IMR-90 (cell line): ENCODE results near the gene GBX2. TPM values are rescaled to one million over a fixed set of nuclear protein-coding genes. Genes with fewer than 3 reads are reported as not detected.
A peak's percentile ranks its signal among the peaks of the same experiment; 100 is the strongest.

Experiments used
- ATAC-seq: fragments of 200-7000 bp; cut with Tn5 transposase; 2 replicates; pipeline ENCODE4 v1.9.1; 2020; ENCODE audit warnings: low read depth, mild to moderate bottlenecking, moderate library complexity
- BruUV-seq: library from RNA; stranded (reverse); fragments of 400-500 nt; replicated peaks from 2 replicates; lab custom pipeline; 2021; lab: Mats Ljungman, UMichigan
- CTCF ChIA-PET: fragments of 300-600 bp; formaldehyde crosslinking; extraction: SDS; loops from one replicate; lab custom pipeline; 2021; ENCODE audit warnings: antibody characterized with exemption; lab: Yijun Ruan, JAX
- POLR2A ChIA-PET: fragments of 300-600 bp; sonication (Branson Sonifier 250); formaldehyde crosslinking; loops from one replicate; lab custom pipeline; 2022; ENCODE audit warnings: antibody characterized with exemption; ENCODE audit not compliant: unreplicated experiment; lab: Charles Lee
- DNase-seq: peaks from one replicate; pipeline ENCODE4 v3.0.0; 2013
- H2AFZ ChIP-seq: replicated peaks from 2 replicates; pipeline ENCODE3; 2013; ENCODE audit warnings: low read length, mild to moderate bottlenecking; ENCODE audit not compliant: poor library complexity
- H2AK5ac ChIP-seq: 2 replicates; pipeline ENCODE4 v1.6.1; 2013; ENCODE audit warnings: low read depth, low read length, inconsistent platforms
- H2AK9ac ChIP-seq: replicated peaks from 2 replicates; pipeline ENCODE3; 2013; ENCODE audit warnings: mild to moderate bottlenecking, low read depth, low read length, moderate library complexity; ENCODE audit not compliant: poor library complexity
- H2BK120ac ChIP-seq: 2 replicates; pipeline ENCODE4 v1.6.1; 2013; ENCODE audit warnings: low read depth, low read length, inconsistent platforms
- H2BK15ac ChIP-seq: 3 replicates; pipeline ENCODE4 v1.6.1; 2013; ENCODE audit warnings: low read depth, low read length, inconsistent platforms
- H2BK20ac ChIP-seq: 2 replicates; pipeline ENCODE4 v1.6.1; 2013; ENCODE audit warnings: low read depth, mild to moderate bottlenecking, inconsistent platforms, low read length, moderate library complexity
- H2BK5ac ChIP-seq: 2 replicates; pipeline ENCODE4 v1.6.1; 2013; ENCODE audit warnings: mild to moderate bottlenecking, low read depth, low read length, inconsistent platforms; ENCODE audit not compliant: poor library complexity, severe bottlenecking
- H3K14ac ChIP-seq: replicated peaks from 2 replicates; pipeline ENCODE4 v1.6.1; 2013; ENCODE audit warnings: low read depth, low read length, inconsistent platforms
- H3K18ac ChIP-seq: 2 replicates; pipeline ENCODE4 v1.6.1; 2013; ENCODE audit warnings: low read depth, low read length, control low read depth
- H3K23ac ChIP-seq: 2 replicates; pipeline ENCODE4 v1.6.1; 2013; ENCODE audit warnings: low read depth, low read length, inconsistent platforms
- H3K27ac ChIP-seq: 2 replicates; pipeline ENCODE4 v1.5.1; 2013; ENCODE audit warnings: mild to moderate bottlenecking, control low read depth, low read length; ENCODE audit not compliant: insufficient read depth
- H3K27me3 ChIP-seq: 2 replicates; pipeline ENCODE4 v1.6.1; 2013; ENCODE audit warnings: low read length; ENCODE audit not compliant: control insufficient read depth, insufficient read depth
- H3K36me3 ChIP-seq: 2 replicates; pipeline ENCODE4 v1.6.1; 2013; ENCODE audit warnings: low read length, mixed read lengths; ENCODE audit not compliant: control insufficient read depth, insufficient read depth
- H3K4ac ChIP-seq: 2 replicates; pipeline ENCODE4 v1.6.1; 2013; ENCODE audit warnings: low read depth, low read length, inconsistent platforms
- H3K4me1 ChIP-seq: 2 replicates; pipeline ENCODE4 v1.6.1; 2013; ENCODE audit warnings: low read length, mixed read lengths; ENCODE audit not compliant: control insufficient read depth, insufficient read depth
- H3K4me2 ChIP-seq: 2 replicates; pipeline ENCODE4 v1.6.1; 2013; ENCODE audit warnings: low read depth, mild to moderate bottlenecking, control low read depth, low read length, moderate library complexity
- H3K4me3 ChIP-seq: 2 replicates; pipeline ENCODE4 v1.5.1; 2013; ENCODE audit warnings: low read depth, mild to moderate bottlenecking, control low read depth, low read length, moderate library complexity; ENCODE audit not compliant: insufficient read depth
- H3K56ac ChIP-seq: 2 replicates; pipeline ENCODE4 v1.6.1; 2013; ENCODE audit warnings: low read length, inconsistent platforms; ENCODE audit not compliant: insufficient read depth; ENCODE audit errors: extremely low read depth
- H3K79me1 ChIP-seq, 2 experiments: 2 replicates each; pipeline ENCODE4 v1.6.1; 2013; ENCODE audit warnings: low read length in 2 of 2, inconsistent platforms in 1 of 2, low read depth in 1 of 2
- H3K9ac ChIP-seq: 2 replicates; pipeline ENCODE4 v1.6.1; 2013; ENCODE audit warnings: low read depth, low read length, control low read depth
- H3K9me1 ChIP-seq: 2 replicates; pipeline ENCODE4 v1.6.1; 2013; ENCODE audit warnings: low read length, inconsistent platforms; ENCODE audit not compliant: insufficient read depth
- H3K9me3 ChIP-seq: 2 replicates; pipeline ENCODE4 v1.6.1; 2013; ENCODE audit warnings: low read length; ENCODE audit not compliant: control insufficient read depth, insufficient read depth
- H4K20me1 ChIP-seq: 2 replicates; pipeline ENCODE4 v1.6.1; 2013; ENCODE audit warnings: low read length, inconsistent platforms; ENCODE audit not compliant: insufficient read depth
- H4K5ac ChIP-seq: 2 replicates; pipeline ENCODE4 v1.6.1; 2013; ENCODE audit warnings: mild to moderate bottlenecking, low read depth, low read length, control low read depth
- H4K8ac ChIP-seq, 2 experiments: 2 replicates each; pipeline ENCODE4 v1.6.1; 2013; ENCODE audit warnings: low read depth in 2 of 2, low read length in 2 of 2, control low read depth in 1 of 2, inconsistent platforms in 1 of 2
- H4K91ac ChIP-seq: 2 replicates; pipeline ENCODE4 v1.6.1; 2013; ENCODE audit warnings: low read depth, low read length, inconsistent platforms; ENCODE audit not compliant: insufficient read depth
- BHLHE40 ChIP-seq: fragments of 150-350 bp; IDR thresholded peaks from 2 replicates; pipeline ENCODE4 v1.6.1; 2016; ENCODE audit warnings: mild to moderate bottlenecking, low read depth, low read length
- CEBPB ChIP-seq: IDR thresholded peaks from 2 replicates; pipeline ENCODE4 v1.6.1; 2012; ENCODE audit warnings: low read depth, low read length, improper control_type of control experiment
- CHD1 ChIP-seq: IDR thresholded peaks from 2 replicates; pipeline ENCODE4 v1.6.1; 2012; ENCODE audit warnings: low read depth, low read length, improper control_type of control experiment
- FOS ChIP-seq: fragments of 150-350 bp; IDR thresholded peaks from 2 replicates; pipeline ENCODE4 v1.6.1; 2016; ENCODE audit warnings: low read depth, low read length
- MAFK ChIP-seq: IDR thresholded peaks from 2 replicates; pipeline ENCODE4 v1.6.1; 2012; ENCODE audit warnings: low read depth, low read length, improper control_type of control experiment
- MAZ ChIP-seq: IDR thresholded peaks from 2 replicates; pipeline ENCODE4 v1.6.1; 2012; ENCODE audit warnings: low read depth, mild to moderate bottlenecking, low read length, improper control_type of control experiment, moderate library complexity, borderline replicate concordance
- MXI1 ChIP-seq: IDR thresholded peaks from 2 replicates; pipeline ENCODE4 v1.6.1; 2012; ENCODE audit warnings: low read depth, mild to moderate bottlenecking, low read length, moderate library complexity, borderline replicate concordance
- NFE2L2 ChIP-seq: fragments of 150-350 bp; IDR thresholded peaks from 2 replicates; pipeline ENCODE4 v1.6.1; 2016; ENCODE audit warnings: low read depth, mild to moderate bottlenecking, low read length
- RCOR1 ChIP-seq: IDR thresholded peaks from 2 replicates; pipeline ENCODE4 v1.6.1; 2012; ENCODE audit warnings: mild to moderate bottlenecking, low read length, improper control_type of control experiment; ENCODE audit not compliant: insufficient replicate concordance
- RFX5 ChIP-seq: IDR thresholded peaks from 2 replicates; pipeline ENCODE4 v1.8.0; 2012; ENCODE audit warnings: low read depth, mild to moderate bottlenecking, low read length, moderate library complexity
- SMC3 ChIP-seq: fragments of 150-350 bp; IDR thresholded peaks from 2 replicates; pipeline ENCODE4 v1.6.1; 2016; ENCODE audit warnings: low read depth, mild to moderate bottlenecking, antibody characterized with exemption, low read length, moderate library complexity
- WGBS, 2 experiments: methylation state at CpG; one replicate each; pipeline versions ENCODE4 v1.1.5 to v1.1.7; 2013; ENCODE audit warnings: missing lambda C conversion rate in 2 of 2; ENCODE audit not compliant: insufficient read length in 1 of 2; ENCODE audit errors: extremely low coverage in 2 of 2; 5-methylcytosine and 5-hydroxymethylcytosine counted together
- dilution Hi-C: fragments of 300-500 bp; cut with HindIII; formaldehyde crosslinking; loops from one replicate; pipeline ENCODE4 v1.14.3; 2018; ENCODE audit warnings: low sequenced_read_pairs; ENCODE audit not compliant: unreplicated experiment
- in situ Hi-C: fragments of 300-500 bp; cut with MboI; formaldehyde crosslinking; loops from 3 replicates; pipeline ENCODE4 v1.14.3; 2019; ENCODE audit warnings: low sequenced_read_pairs, inconsistent platforms, mixed read lengths
- intact Hi-C: fragments of 100-400 bp; cut with micrococcal nuclease; formaldehyde crosslinking; loops from 2 replicates; pipeline ENCODE4 v1.10.0; 2022
- polyA plus RNA-seq, 3 experiments: library from polyadenylated mRNA; depleted of rRNA; stranded (reverse); fragments of >200 nt; gene quantifications; 2 replicates each; pipeline ENCODE4 v1.2.3, GENCODE V29; 2012; ENCODE audit warnings: low replicate concordance in 1 of 3
- total RNA-seq: library from RNA; depleted of rRNA; stranded (reverse); fragments of >200 nt; gene quantifications from 2 replicates; pipeline ENCODE4 v1.2.3, GENCODE V29; 2012
- TF ChIP-seq, protein P1 (sequence below): fragments of 150-350 bp; IDR thresholded peaks from 2 replicates; pipeline ENCODE4 v1.6.1; 2016; ENCODE audit warnings: low read depth, mild to moderate bottlenecking, low read length, moderate library complexity, borderline replicate concordance
- TF ChIP-seq, protein P2 (sequence below): conservative IDR thresholded peaks from 2 replicates; pipeline ENCODE4 v1.5.1; 2012; ENCODE audit warnings: mild to moderate bottlenecking, low read depth, low read length, improper control_type of control experiment

GBX2 gene
- total and polyA plus RNA-seq, 2 of the 4 experiments (the other 2 are of a cell fraction) = 0.10 TPM; not detected in 1

DNA sequence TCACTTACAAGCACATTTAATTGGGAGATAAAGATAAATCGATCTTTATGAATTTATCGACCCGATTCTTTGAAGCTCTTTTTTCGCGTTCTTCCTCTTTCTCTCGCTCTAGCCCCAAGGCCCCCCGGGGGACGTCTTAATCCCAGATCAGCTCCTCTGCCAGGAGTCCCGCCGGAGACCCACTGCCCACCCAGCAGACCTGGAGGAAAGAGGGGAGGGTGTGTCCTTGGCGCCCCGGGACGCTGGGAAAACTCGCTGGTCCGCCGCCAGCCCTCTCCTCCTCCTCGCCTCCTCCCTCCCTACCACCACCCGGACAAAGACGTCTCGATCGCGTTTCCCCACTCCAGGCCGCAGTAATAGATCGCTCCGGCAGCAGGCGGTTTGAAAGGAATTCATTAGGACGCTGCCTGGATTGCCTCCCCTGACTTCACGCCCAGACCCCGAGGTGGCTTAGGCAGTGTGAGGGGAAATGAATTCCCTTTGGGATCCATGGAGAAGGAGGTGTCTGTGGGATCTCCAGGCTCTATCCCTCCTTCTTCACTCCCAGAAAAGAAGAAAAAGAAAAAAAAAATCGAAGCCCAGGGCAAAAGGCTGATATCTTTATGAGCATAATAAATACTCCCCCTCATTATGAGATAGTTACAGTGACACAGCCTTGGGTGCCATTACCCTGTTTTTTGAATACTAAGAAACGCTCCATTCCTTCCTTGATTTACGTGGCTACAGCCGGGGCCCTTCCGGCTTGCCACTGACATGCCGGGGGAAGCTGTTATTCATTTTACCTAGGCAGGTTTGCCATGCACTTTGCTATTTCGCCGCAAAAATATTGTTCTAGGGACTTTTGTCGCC, 1.8 kb upstream of the GBX2 start:
- Histone ChIP-seq H3K9me1 (no peaks in the 10 kb centered on the region; the same call in 1 of the 2 replicates), H2AK5ac (no peak overlapping the region), H3K23ac (no peak overlapping the region), H3K18ac (no peak overlapping the region), H2BK20ac (no peak overlapping the region), H3K56ac (no peak overlapping the region), H4K20me1 (no peaks in the 10 kb centered on the region; the same call in none of the 2 replicates), H3K27me3 (peaks cover 99% of the 10 kb centered on the region), H3K4me3 (no peak overlapping the region), H2BK5ac (no peak overlapping the region), H3K9me3 (peaks cover 17% of the 10 kb centered on the region; the same call in 1 of the 2 replicates), H3K4ac (no peak overlapping the region), H3K14ac (no peak overlapping the region), H3K4me2 (no peak overlapping the region), H2AK9ac (no peak overlapping the region), H2AFZ (peak overlapping the region; percentile 25), H4K5ac (no peak overlapping the region), H2BK120ac (no peak overlapping the region), H2BK15ac (no peak overlapping the region), H4K91ac (no peak overlapping the region), H3K36me3 (no peaks in the 10 kb centered on the region), H3K27ac (no peak overlapping the region), H3K79me1 (no peaks in the 10 kb centered on the region), H4K8ac (no peak overlapping the region), H3K9ac (no peak overlapping the region), H3K4me1 (no peaks in the 10 kb centered on the region; the same call in 1 of the 2 replicates)
- no peak for DNase-seq
- ChIA-PET POLR2A (no interaction called here), CTCF (interaction anchor here (0.6 kb wide), 1 partner anchor 310 kb away, joined by 5 read pairs; no protein-coding TSS in a partner anchor)
- dilution Hi-C loops (no loop called here), in situ Hi-C loops (loop anchor here (25.0 kb wide), 1 partner anchor 558 kb away; no protein-coding TSS in a partner anchor), intact Hi-C loops (loop anchor here (10.0 kb wide), 1 partner anchor 225 kb away; no protein-coding TSS in a partner anchor)
- WGBS, 2 experiments = no CpG with 5 or more reads among the region's 38 CpGs
- no peak for ATAC-seq
- no TSS peak for BruUV-seq
- TF ChIP-seq MAFK = no peak
- TF ChIP-seq SMC3 = no peak
- TF ChIP-seq, protein P1, sequence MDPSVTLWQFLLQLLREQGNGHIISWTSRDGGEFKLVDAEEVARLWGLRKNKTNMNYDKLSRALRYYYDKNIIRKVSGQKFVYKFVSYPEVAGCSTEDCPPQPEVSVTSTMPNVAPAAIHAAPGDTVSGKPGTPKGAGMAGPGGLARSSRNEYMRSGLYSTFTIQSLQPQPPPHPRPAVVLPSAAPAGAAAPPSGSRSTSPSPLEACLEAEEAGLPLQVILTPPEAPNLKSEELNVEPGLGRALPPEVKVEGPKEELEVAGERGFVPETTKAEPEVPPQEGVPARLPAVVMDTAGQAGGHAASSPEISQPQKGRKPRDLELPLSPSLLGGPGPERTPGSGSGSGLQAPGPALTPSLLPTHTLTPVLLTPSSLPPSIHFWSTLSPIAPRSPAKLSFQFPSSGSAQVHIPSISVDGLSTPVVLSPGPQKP = no peak
- no peak for TF ChIP-seq CHD1
- TF ChIP-seq MAZ = no peak
- no peak for TF ChIP-seq FOS
- TF ChIP-seq RCOR1 = no peak
- TF ChIP-seq CEBPB = no peak
- no peak for TF ChIP-seq RFX5
- no peak for TF ChIP-seq MXI1
- TF ChIP-seq NFE2L2 = no peak
- TF ChIP-seq, protein P2, sequence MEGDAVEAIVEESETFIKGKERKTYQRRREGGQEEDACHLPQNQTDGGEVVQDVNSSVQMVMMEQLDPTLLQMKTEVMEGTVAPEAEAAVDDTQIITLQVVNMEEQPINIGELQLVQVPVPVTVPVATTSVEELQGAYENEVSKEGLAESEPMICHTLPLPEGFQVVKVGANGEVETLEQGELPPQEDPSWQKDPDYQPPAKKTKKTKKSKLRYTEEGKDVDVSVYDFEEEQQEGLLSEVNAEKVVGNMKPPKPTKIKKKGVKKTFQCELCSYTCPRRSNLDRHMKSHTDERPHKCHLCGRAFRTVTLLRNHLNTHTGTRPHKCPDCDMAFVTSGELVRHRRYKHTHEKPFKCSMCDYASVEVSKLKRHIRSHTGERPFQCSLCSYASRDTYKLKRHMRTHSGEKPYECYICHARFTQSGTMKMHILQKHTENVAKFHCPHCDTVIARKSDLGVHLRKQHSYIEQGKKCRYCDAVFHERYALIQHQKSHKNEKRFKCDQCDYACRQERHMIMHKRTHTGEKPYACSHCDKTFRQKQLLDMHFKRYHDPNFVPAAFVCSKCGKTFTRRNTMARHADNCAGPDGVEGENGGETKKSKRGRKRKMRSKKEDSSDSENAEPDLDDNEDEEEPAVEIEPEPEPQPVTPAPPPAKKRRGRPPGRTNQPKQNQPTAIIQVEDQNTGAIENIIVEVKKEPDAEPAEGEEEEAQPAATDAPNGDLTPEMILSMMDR = no peak
- TF ChIP-seq BHLHE40 = no peak
